Measurements from ENCODE around the gene BIRC2. TPM values are rescaled to one million over a fixed set of nuclear protein-coding genes. Genes with fewer than 3 reads are reported as not detected.
"Not testable (repeated sequence)": the region's sequence is repeated elsewhere in the genome, so short reads cannot be mapped to it uniquely, and the experiment has no call there.

Gene BIRC2
- total and polyA plus RNA-seq, 2 experiments from 2014 or later = 15.3 to 25.2 TPM

- not testable (repeated sequence) for H3K79me2 ChIP-seq (replicated peaks; ENCODE audit: insufficient read depth); H3K4me3 Mint-ChIP-seq; H3K4me1 Mint-ChIP-seq; H3K27me3 Mint-ChIP-seq (ENCODE audit: insufficient read depth, low read depth, poor library complexity); H3K27ac ChIP-seq (ENCODE audit: low read depth); H3K27ac Mint-ChIP-seq; H2AFZ ChIP-seq; H3K36me3 ChIP-seq (ENCODE audit: insufficient read depth); ATAC-seq; H4K20me1 ChIP-seq (replicated peaks; ENCODE audit: insufficient read depth); H3K4me1 ChIP-seq (ENCODE audit: insufficient read depth); H3K27me3 ChIP-seq (ENCODE audit: insufficient read depth); H3K4me3 ChIP-seq; H3K4me2 ChIP-seq; H3F3A ChIP-seq (replicated peaks; ENCODE audit: low read depth); DNase-seq (ENCODE audit: low spot score); H3K9me2 ChIP-seq (ENCODE audit: insufficient read depth)
- Mint-ChIP-seq H3K36me3 (ENCODE audit: low read depth) (peaks cover 16% of the 10 kb centered on the region), H3K9me3 (peaks cover 24% of the 10 kb centered on the region)
These were observed 46.2 kb upstream of the BIRC2 start for GRCh38 chr11:102300837-102301236.

GRCh38 chr11:102302241-102302640 is 44.8 kb upstream of the BIRC2 start:
- Mint-ChIP-seq H3K4me1 (peaks cover 11% of the 10 kb centered on the region), H3K27me3 (ENCODE audit: insufficient read depth, low read depth, poor library complexity) (peaks cover 3% of the 10 kb centered on the region), H3K36me3 (ENCODE audit: low read depth) (peaks cover 16% of the 10 kb centered on the region), H3K9me3 (peaks cover 24% of the 10 kb centered on the region), H3K27ac (no peak overlapping the region), H3K4me3 (no peak overlapping the region)
- H3K27me3 ChIP-seq (ENCODE audit: insufficient read depth) = no peaks in the 10 kb centered on the region
- no peaks in the 10 kb centered on the region for H3F3A ChIP-seq (replicated peaks; ENCODE audit: low read depth)
- H3K36me3 ChIP-seq (ENCODE audit: insufficient read depth) = no peaks in the 10 kb centered on the region; the same call in none of the 2 replicates
- peaks cover 10% of the 10 kb centered on the region for H3K4me1 ChIP-seq (ENCODE audit: insufficient read depth)
- no peaks in the 10 kb centered on the region for H3K79me2 ChIP-seq (replicated peaks; ENCODE audit: insufficient read depth)
- no peak overlapping the region for H3K4me2 ChIP-seq
- TF ChIP-seq JUNB (IDR thresholded peaks at IDR 0.05; ENCODE audit: unreplicated experiment) (no peak), CREB1 (CRISPR knock-in tag; IDR thresholded peaks at IDR 0.05; ENCODE audit: low read depth) (no peak), ZNF331 (CRISPR knock-in tag; IDR thresholded peaks at IDR 0.05; ENCODE audit: low read depth) (no peak), STAT1 (IDR thresholded peaks at IDR 0.05; ENCODE audit: unreplicated experiment) (no peak), NANOG (IDR thresholded peaks at IDR 0.05; ENCODE audit: borderline replicate concordance) (no peak), EZH2 (IDR thresholded peaks at IDR 0.05; ENCODE audit: low read depth, unreplicated experiment) (no peak), REST (IDR thresholded peaks at IDR 0.05; ENCODE audit: unreplicated experiment) (no peak), ETS1 (IDR thresholded peaks at IDR 0.05) (no peak), POLR2AphosphoS5 (IDR thresholded peaks at IDR 0.05; ENCODE audit: low read depth) (no peak), ZNF114 (CRISPR knock-in tag; IDR thresholded peaks at IDR 0.05) (no peak), CTCF (conservative IDR thresholded peaks at IDR 0.05; ENCODE audit: low read depth in 2 of 2) (no peak)
- H2AFZ ChIP-seq = no peak overlapping the region
- H3K27ac ChIP-seq (ENCODE audit: low read depth) = no peak overlapping the region
- H4K20me1 ChIP-seq (replicated peaks; ENCODE audit: insufficient read depth) = no peaks in the 10 kb centered on the region
- DNase-seq (ENCODE audit: low spot score) (no peak), ATAC-seq (no peak)
- peaks cover 8% of the 10 kb centered on the region; the same call in 1 of the 2 replicates for H3K9me2 ChIP-seq (ENCODE audit: insufficient read depth)
- no peak overlapping the region for H3K4me3 ChIP-seq

Measured in GM23338 (cell line).